Activated CD4-positive, alpha-beta T cell treated with anti-CD3 and anti-CD28 coated beads, Interleukin-2, amount 10 ng/mL, durations not matched to agents 24 days and 14 days (primary cell): ENCODE data around the gene NBR1. TPM values are rescaled to one million over a fixed set of nuclear protein-coding genes. Genes with fewer than 3 reads are reported as not detected.
"Not testable (repeated sequence)": the region's sequence is repeated elsewhere in the genome, so short reads cannot be mapped to it uniquely, and the experiment has no call there.

Source experiments
- DNase-seq: peaks from one replicate; pipeline ENCODE4 v3.0.0; 2022
- H3K27ac Mint-ChIP-seq: one replicate; pipeline ENCODE4 v1.8.0; 2022; ENCODE audit warnings: mild to moderate bottlenecking, mixed read lengths
- H3K27me3 Mint-ChIP-seq: one replicate; pipeline ENCODE4 v1.8.0; 2022; ENCODE audit warnings: mixed read lengths
- H3K36me3 Mint-ChIP-seq: one replicate; pipeline ENCODE4 v1.8.0; 2022; ENCODE audit warnings: low read depth, mild to moderate bottlenecking, mixed read lengths
- H3K4me1 Mint-ChIP-seq: one replicate; pipeline ENCODE4 v1.8.0; 2021; ENCODE audit warnings: mixed read lengths
- H3K4me3 Mint-ChIP-seq: one replicate; pipeline ENCODE4 v1.8.0; 2022; ENCODE audit warnings: mild to moderate bottlenecking, moderate library complexity, mixed read lengths
- H3K9me3 Mint-ChIP-seq: one replicate; pipeline ENCODE4 v1.8.0; 2021; ENCODE audit warnings: mixed read lengths
- intact Hi-C: fragments of 100-400 bp; cut with micrococcal nuclease; formaldehyde crosslinking; loops from one replicate; pipeline ENCODE4 v1.15.1; 2023
- total RNA-seq: library from RNA; stranded (reverse); gene quantifications from 2 replicates; pipeline ENCODE4 v1.2.3, GENCODE V29; 2022

NBR1 gene
- total RNA-seq, 1 donor from 2014 or later = 51.2 TPM

DNA sequence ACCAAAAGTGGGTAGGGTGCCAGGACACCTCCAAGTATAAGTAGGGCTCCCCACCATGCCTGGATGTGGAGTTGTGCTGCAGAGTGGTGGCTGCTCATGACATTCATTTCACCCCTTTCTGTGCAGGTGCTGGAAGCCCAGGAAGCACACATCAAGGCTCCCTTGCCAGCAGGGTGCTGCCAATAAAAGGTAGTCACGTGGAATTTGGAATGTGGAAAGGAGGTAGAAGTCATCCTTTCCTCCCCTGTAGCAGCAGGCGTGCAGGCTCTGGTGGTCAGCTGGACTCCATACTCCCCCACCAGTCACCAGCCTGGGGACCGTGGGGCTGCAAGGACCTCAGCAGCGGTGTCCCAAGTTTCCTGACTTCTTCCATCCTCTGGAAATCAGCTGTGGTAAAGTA lies 32.5 kb upstream of the NBR1 start:
- H3K36me3 Mint-ChIP-seq, H3K4me3 Mint-ChIP-seq, H3K27me3 Mint-ChIP-seq, H3K27ac Mint-ChIP-seq, DNase-seq, H3K4me1 Mint-ChIP-seq, intact Hi-C loops, H3K9me3 Mint-ChIP-seq: not testable (repeated sequence)

- no peak overlapping the region for H3K27ac Mint-ChIP-seq
- intact Hi-C loops = no loop called here
- no peak for DNase-seq
Measured at GRCh38 chr17:43140396-43141332, 30.4 kb upstream of the NBR1 start.

DNA sequence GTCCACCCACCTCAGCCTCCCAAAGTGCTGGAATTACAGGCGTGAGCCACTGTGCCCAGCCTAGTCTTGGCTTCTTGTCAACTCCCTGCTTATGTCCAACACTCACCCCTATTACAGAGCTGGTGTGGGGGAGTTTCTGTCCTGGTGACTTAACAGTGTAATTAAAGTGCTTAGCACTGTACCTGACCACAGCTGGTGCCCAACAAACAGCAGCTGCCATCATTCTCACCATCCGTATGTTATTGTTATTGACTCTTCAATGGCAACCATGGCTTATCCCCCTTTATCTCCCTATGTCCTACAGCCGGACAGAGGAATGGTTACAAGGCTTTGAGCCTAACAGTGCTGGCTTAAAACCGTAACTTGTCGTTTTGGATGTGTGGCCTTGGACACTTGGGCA lies 28.9 kb upstream of the NBR1 start:
- no peak overlapping the region for H3K4me3 Mint-ChIP-seq
- H3K27ac Mint-ChIP-seq = no peak overlapping the region
- no peak for DNase-seq
- no peaks in the 10 kb centered on the region for H3K27me3 Mint-ChIP-seq
- no peaks in the 10 kb centered on the region for H3K9me3 Mint-ChIP-seq
- intact Hi-C loops = no loop called here
- H3K36me3 Mint-ChIP-seq = no peaks in the 10 kb centered on the region
- H3K4me1 Mint-ChIP-seq = no peaks in the 10 kb centered on the region

More at GRCh38 chr17:43140396-43141332, 30.4 kb upstream of the NBR1 start:
- Mint-ChIP-seq H3K36me3 (no peaks in the 10 kb centered on the region), H3K4me3 (no peak overlapping the region), H3K27me3 (no peaks in the 10 kb centered on the region), H3K9me3 (no peaks in the 10 kb centered on the region), H3K4me1 (peaks cover 7% of the 10 kb centered on the region)

- H3K27ac Mint-ChIP-seq = no peak overlapping the region
- no peaks in the 10 kb centered on the region for H3K36me3 Mint-ChIP-seq
- no peak for DNase-seq
- intact Hi-C loops = no loop called here
- no peaks in the 10 kb centered on the region for H3K9me3 Mint-ChIP-seq
- H3K4me1 Mint-ChIP-seq = no peaks in the 10 kb centered on the region
- H3K4me3 Mint-ChIP-seq = no peak overlapping the region
- no peaks in the 10 kb centered on the region for H3K27me3 Mint-ChIP-seq
Measured at GRCh38 chr17:43143201-43143600, 27.8 kb upstream of the NBR1 start.

GRCh38 chr17:43146649-43147048 lies 24.4 kb upstream of the NBR1 start:
- no peak for DNase-seq
- H3K27ac Mint-ChIP-seq = no peak overlapping the region
- H3K9me3 Mint-ChIP-seq = no peaks in the 10 kb centered on the region
- peaks cover 4% of the 10 kb centered on the region for H3K36me3 Mint-ChIP-seq
- H3K4me1 Mint-ChIP-seq = no peaks in the 10 kb centered on the region
- no peak overlapping the region for H3K4me3 Mint-ChIP-seq
- no peaks in the 10 kb centered on the region for H3K27me3 Mint-ChIP-seq
- intact Hi-C loops = no loop called here

DNA sequence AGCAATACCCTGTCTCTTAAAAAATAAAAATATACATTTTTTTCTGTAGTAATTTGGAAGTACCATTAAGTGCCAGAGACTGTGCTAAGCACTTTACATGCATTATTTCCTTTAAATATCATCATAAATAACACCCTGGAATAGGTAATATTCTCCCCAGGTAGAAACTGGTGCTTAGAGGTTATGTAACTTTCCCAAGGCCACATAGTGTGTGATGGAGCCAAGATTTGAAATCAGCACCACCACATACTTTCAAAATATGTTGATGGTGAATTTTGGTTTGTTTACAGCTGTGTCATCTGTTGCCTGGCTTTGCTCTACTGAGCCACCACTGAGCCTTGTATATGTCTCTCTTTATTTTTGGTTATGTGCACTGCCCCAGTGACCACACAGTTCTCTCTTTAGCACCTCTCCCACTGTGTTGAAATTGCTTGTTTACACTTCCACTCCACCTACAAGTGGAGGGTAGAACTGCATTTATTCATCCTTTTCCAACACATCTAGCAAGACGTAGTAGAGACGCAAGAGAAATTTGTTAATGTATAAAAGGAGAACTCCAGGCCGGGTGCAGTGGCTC lies 19.0 kb upstream of the NBR1 start:
- no peak for DNase-seq
- peaks cover 5% of the 10 kb centered on the region for H3K9me3 Mint-ChIP-seq
- H3K36me3 Mint-ChIP-seq = peaks cover 14% of the 10 kb centered on the region
- no peaks in the 10 kb centered on the region for H3K4me1 Mint-ChIP-seq
- H3K4me3 Mint-ChIP-seq = no peak overlapping the region
- H3K27ac Mint-ChIP-seq = no peak overlapping the region
- no peaks in the 10 kb centered on the region for H3K27me3 Mint-ChIP-seq
- intact Hi-C loops = no loop called here

- H3K4me3 Mint-ChIP-seq, H3K27ac Mint-ChIP-seq, H3K9me3 Mint-ChIP-seq, H3K27me3 Mint-ChIP-seq, intact Hi-C loops, DNase-seq, H3K4me1 Mint-ChIP-seq: not testable (repeated sequence)
- H3K36me3 Mint-ChIP-seq = peaks cover 16% of the 10 kb centered on the region
Measured at GRCh38 chr17:43153197-43153835, 17.7 kb upstream of the NBR1 start.

- Mint-ChIP-seq H3K27ac (no peak overlapping the region), H3K36me3 (peaks cover 14% of the 10 kb centered on the region)
Measured at GRCh38 chr17:43155666-43156065, 15.3 kb upstream of the NBR1 start.

GRCh38 chr17:43159232-43159631 lies 11.8 kb upstream of the NBR1 start:
- H3K27ac Mint-ChIP-seq, H3K27me3 Mint-ChIP-seq, H3K4me3 Mint-ChIP-seq, H3K36me3 Mint-ChIP-seq, H3K4me1 Mint-ChIP-seq, DNase-seq, H3K9me3 Mint-ChIP-seq, intact Hi-C loops: not testable (repeated sequence)

More at GRCh38 chr17:43155666-43156065, 15.3 kb upstream of the NBR1 start:
- Mint-ChIP-seq H3K27me3 (no peaks in the 10 kb centered on the region), H3K9me3 (peaks cover 5% of the 10 kb centered on the region), H3K4me3 (no peak overlapping the region), H3K4me1 (no peaks in the 10 kb centered on the region)
- intact Hi-C loops = no loop called here
- no peak for DNase-seq

DNA sequence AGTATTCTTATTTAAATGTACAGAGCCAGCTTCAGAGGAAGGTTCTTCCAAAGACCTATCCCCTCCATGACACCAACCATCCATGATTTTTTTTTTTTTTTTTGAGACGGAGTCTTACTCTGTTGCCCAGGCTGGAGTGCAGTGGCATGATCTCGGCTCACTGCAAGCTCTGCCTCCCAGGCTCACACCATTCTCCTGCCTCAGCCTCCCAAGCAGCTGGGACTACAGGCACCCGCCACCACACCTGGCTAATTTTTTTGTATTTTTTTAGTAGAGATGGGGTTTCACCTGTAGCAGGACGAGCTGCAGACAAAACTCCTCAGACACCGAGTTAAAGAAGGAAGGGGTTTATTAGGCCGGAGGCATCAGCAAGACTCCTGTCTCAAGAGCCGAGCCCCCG lies 11.1 kb upstream of the NBR1 start:
- H3K9me3 Mint-ChIP-seq, H3K27me3 Mint-ChIP-seq, H3K36me3 Mint-ChIP-seq, H3K27ac Mint-ChIP-seq, H3K4me3 Mint-ChIP-seq, H3K4me1 Mint-ChIP-seq, DNase-seq, intact Hi-C loops: not testable (repeated sequence)

GRCh38 chr17:43165971-43166370 lies 5.0 kb upstream of the NBR1 start:
- H3K4me1 Mint-ChIP-seq, DNase-seq, H3K27ac Mint-ChIP-seq, H3K9me3 Mint-ChIP-seq, H3K36me3 Mint-ChIP-seq, intact Hi-C loops, H3K27me3 Mint-ChIP-seq, H3K4me3 Mint-ChIP-seq: not testable (repeated sequence)

- Mint-ChIP-seq H3K27ac (no peak overlapping the region), H3K27me3 (no peaks in the 10 kb centered on the region), H3K36me3 (peaks cover 10% of the 10 kb centered on the region), H3K4me3 (no peak overlapping the region), H3K9me3 (no peaks in the 10 kb centered on the region), H3K4me1 (peaks cover 21% of the 10 kb centered on the region)
- DNase-seq = peak; percentile 69
- intact Hi-C loops = loop anchor here (1.0 kb wide), 4 partner anchors 42 to 191 kb away; partner anchors contain the start of genes BRCA1 and TMEM106A
Measured at GRCh38 chr17:43169561-43170139, 1.4 kb upstream of the NBR1 start.

DNA sequence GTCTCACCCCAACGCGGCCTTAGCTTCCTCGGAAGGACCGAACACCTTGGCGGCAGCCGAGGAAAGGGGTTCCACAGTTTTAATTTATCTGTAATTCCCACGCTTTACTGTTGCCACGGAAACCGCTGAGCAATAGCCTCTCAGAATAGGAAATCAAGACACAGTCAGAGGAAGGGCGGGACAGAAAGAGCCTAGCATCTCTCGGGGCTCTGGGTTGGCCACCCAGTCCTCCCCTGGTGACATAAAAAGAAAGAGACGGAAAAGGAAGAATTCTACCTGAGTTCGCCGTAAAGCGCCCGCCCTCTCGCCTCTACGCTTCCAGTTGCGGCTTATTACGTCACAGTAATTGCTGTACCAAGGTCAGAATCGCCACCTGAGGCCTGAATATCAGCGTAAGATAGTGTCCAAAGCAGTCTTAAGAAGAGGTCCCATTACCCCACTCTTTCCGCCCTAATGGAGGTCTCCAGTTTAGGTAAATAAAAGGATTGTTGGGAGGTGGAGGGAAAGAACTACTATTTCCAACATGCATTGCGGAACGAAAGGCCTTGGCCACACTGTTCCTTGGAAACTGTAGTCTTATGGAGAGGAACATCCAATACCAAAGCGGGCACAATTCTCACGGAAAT lies 761 bp upstream of the NBR1 start:
- Mint-ChIP-seq H3K9me3 (no peaks in the 10 kb centered on the region), H3K36me3 (peaks cover 10% of the 10 kb centered on the region), H3K27me3 (no peaks in the 10 kb centered on the region), H3K4me1 (peaks cover 24% of the 10 kb centered on the region), H3K27ac (no peak overlapping the region), H3K4me3 (no peak overlapping the region)
- DNase-seq = peak; percentile 96
- intact Hi-C loops = loop anchor here (1.0 kb wide), 4 partner anchors 41 to 190 kb away; partner anchors contain the start of genes BRCA1 and TMEM106A
